HG03064 (cell line): ENCODE data around the gene PCGF3.
"Not testable (repeated sequence)": the region's sequence is repeated elsewhere in the genome, so short reads cannot be mapped to it uniquely, and the experiment has no call there.

ENCODE experiments used
- ATAC-seq: cut with Tn5 transposase; IDR thresholded peaks from one replicate; pipeline ENCODE4 v1.9.1; 2021; ENCODE audit warnings: low read depth; ENCODE audit not compliant: unreplicated experiment

Gene PCGF3

DNA sequence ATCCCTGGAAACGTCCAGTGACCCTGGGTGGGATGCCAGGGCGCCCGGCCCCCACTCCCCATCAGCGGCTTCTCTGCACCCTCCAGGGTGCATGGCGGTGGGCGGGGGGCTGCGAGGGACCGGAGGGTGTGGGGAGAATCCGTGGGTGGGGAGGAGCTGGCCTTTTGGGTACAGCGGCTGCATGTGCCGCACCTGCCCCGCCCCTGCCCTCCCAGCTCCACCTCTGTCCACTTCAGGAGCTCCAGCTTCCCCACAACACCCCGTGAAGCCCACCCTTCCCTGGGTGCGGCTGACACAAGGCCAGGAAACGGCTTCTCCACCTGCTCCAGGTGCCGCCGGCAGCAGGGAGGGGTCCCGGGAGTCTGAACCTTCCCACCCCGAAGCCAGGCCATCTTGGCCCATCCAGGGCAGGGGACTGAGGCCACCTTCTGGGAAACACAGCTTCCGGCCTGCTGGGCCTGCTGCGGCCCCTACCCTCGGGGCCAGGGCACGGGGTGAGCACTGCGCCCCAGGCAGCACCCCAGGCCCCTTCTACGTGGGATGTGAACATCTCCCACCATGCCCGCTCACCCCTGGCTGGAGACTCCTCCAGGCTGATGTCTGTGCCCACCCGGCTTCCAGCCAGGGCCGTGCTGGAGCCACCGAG is 85.7 kb downstream of the PCGF3 start:
- ATAC-seq, result no peak

DNA sequence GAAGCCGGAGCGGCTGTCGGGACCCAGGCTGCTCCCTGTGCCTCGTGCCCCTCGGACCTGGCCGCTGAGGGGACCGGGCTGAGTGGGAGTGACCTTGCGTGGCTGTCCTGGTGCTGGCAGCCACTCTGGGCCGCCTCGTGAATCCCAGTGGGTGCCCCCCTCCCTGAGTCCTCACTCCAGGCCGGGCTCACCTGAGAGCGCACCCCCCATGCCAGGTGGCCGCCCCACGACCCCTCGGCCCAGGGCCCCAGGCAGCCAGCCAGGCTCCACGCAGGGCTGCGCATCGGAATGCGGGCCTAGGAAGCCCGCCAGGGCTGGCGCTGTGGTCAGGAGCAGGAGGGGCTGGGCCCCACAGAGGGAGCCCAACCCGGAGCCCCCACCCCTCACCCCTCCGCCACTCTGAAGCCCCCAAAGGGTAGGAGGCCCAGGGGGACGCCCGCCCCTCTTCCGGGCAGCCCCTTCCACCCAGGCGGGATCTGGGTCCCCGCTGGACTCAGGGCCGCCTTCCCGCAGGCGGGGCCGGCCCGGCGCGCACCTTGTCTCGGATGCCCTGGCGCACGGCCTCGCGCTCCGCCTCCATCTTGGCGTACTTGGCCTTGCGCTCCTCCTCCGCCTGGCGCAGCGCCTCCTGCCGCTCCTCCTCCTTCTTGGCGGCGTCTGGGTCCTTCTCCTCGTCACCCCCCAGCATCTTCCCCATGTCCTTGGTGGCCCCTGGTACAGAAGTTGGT is 86.4 kb downstream of the PCGF3 start:
- no peak for ATAC-seq

DNA sequence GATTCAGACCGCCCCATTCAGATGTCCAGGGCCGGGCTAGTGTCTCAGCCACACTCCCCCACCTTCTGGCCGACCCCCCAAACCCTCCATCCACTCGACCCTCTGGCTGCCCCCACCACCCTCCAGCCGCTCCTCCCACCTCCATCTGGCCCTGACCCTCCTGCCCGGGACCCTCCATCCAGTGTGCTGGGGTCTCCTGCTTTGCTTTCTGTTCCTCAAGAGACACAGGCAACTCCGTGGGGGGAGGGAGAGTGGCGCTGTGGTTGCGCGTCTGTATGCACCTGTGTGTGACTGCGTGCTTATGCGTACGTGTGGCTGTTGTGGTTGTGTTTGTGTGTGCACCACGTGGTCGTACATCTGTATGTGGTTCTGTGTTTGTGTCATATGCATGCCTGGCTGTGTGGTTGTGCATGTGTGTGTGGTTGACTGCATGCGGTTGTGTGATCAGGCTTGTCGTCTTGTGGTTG is 87.0 kb downstream of the PCGF3 start:
- no peak for ATAC-seq

DNA sequence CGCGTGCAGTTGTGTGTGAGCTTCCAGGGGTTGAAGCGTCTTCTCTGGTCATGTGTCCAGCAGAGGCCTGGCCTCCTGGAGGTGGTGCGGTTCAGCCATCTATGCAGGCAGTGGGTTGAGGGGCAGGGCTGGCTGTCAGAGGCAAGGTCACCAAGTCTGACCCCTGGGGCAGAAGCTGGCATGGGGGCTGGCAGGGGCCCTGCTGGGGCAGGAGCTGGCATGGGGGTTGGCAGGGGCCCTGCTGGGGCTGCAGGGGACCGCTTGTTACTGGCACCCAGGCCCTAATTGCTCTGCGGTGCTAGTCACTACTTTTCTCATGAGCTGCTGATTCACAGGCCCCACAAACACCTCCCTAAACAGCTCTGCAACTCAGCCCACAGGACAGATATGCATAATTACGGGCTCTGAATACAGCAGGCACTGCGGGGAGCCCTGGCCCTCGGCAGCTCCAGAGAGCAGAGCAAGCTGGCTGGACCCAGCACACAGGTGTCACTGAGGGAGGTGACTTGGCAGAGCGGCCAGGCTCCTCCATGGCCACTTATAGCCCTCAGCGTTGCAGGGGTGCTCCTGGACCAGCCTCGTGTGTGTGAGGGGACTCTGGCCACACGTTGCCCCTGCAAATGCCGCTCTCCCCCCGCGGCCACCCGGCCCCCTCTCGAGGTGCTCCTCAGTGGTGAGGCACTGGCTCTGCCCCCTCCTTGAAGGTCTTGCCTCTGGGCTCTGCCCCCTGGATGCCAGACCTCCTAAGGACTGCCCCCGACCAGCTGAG is 87.6 kb downstream of the PCGF3 start:
- no peak for ATAC-seq

- ATAC-seq, result no peak
Measured at GRCh38 chr4:793941-794621, 88.4 kb downstream of the PCGF3 start.

DNA sequence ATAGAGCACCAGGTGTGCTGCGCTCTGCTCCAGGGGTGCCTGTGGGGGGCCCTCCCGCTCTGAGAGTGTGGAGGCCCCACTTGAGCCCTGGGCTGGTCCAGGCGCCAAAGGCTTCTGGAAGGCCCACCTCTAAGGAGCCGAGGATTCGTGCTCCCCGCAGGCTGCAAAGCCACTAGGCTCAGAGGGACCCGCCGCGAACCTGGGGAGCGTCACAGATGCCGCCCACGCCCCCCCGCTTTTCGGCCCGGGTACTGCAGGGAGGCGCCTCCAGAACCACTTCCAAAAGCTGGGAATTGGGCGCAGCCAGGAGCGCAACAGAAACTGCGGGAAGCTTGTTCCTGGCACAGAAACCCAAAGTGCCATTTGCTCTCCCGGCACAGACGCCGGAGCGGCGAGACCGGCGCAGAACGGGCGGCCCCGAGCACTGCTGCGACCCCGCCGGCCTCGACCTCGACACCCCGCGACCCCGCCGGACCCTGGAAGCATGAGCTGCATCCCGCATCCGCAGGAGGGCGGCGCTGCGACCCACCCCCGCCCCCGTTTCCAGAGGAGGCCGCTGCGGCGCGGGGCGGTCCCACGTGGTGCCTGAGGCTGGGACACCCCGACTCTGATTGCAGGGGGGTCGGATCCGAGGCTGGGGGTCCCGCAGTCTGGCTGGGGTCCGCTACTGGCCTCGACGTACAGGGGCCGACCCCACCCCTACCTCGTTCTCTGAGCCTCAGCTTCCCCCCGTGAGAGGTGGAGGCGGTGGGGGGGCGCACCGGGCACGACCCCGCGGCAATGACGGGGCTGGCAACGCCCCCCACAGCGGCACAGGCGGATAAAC is 89.5 kb downstream of the PCGF3 start:
- ATAC-seq, result no peak

- ATAC-seq, result no peak
Measured at GRCh38 chr4:795726-796119, 90.1 kb downstream of the PCGF3 start.

DNA sequence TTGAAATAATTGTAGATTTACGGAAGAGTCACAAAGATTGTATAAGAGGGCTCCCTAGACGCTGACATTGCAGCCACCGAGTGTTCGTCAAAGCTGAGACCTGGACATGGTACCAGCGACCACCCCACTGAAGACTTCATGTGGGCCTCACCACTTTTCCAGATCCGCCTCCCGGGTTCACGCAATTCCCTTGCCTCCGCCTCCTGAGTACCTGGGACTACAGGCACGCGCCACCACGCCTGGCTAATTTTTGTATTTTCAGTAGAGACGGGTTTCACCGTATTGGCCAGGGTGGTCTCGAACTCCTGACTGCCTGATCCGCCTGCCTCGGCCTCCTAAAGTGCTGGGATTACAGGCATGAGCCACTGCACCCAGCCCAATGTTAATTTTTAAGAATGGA is 90.6 kb downstream of the PCGF3 start:
- ATAC-seq, result no peak

- no peak for ATAC-seq
Measured at GRCh38 chr4:797066-797465, 91.4 kb downstream of the PCGF3 start.

DNA sequence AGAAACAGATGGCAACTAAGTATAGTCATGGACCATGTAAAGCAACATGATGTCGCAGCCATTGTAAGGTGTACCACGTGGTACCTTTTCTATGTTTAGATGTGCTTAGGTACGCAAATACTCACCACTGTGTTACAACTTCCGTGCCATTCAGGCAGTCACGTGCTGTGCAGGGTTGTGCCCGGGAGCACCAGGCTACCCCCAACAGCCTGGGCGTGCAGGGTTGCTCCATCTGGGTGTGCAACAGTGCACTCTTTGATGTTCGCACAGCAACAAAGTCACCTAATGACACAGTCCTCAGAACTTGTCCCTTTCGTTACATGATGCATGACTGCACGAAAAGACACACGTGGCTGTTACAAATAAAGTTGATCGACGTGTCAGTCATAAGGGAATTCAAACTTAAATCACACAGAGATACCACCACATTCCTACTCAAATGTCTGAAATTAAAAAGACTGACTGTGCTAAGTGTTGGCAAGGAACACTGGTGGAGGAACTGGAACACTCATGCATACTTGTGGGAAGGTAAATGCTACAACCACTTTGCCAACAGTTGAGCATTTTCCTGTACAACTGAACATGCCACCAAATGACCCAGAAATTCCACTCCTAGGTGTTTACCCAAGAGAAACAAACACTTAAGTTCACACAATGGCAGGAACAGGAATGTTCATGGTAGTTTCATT is 95.9 kb downstream of the PCGF3 start:
- no peak for ATAC-seq

GRCh38 chr4:803884-804283 is 98.3 kb downstream of the PCGF3 start:
- no peak for ATAC-seq

- no peak for ATAC-seq
Measured at GRCh38 chr4:804804-805203, 99.2 kb downstream of the PCGF3 start.

DNA sequence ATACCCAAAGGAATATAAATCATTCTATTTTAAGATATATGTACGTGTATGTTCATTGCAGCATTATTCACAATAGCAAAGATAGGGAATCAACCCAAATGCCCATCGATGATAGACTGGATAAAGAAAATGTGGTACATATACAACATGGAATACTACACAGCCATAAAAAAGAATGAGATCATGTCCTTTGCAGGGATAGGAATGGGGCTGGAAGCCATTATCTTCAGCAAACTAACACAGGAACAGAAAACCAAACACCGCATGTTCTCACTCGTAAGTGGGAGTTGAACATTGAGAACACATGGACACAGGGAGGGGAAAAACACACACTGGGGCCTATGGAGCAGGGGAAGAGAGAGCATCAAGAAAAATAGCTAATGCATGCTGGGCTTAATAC is 101.3 kb downstream of the PCGF3 start:
- ATAC-seq, result not testable (repeated sequence)

DNA sequence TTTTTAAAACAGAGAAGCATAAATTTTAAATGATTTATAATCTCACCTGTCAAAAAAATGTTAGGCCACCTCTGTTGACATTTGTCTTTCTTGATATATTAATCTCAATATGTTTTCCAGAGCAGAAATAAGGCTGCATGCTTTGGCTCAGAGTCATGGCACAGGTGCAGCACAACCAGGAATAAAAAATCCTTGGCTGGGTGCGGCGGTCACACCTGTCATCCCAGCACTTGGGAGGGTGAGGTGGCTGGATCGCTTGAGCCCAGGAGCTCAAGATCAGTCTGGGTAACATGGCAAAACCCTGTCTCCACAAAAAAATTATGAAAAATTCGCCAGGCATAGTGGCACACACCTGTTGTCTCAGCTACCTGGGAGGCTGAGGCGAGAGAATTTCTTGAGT is 102.2 kb downstream of the PCGF3 start:
- ATAC-seq, result no peak

GRCh38 chr4:808860-809570 is 103.4 kb downstream of the PCGF3 start:
- no peak for ATAC-seq

- ATAC-seq, result no peak
Measured at GRCh38 chr4:813900-814299, 108.3 kb downstream of the PCGF3 start.

DNA sequence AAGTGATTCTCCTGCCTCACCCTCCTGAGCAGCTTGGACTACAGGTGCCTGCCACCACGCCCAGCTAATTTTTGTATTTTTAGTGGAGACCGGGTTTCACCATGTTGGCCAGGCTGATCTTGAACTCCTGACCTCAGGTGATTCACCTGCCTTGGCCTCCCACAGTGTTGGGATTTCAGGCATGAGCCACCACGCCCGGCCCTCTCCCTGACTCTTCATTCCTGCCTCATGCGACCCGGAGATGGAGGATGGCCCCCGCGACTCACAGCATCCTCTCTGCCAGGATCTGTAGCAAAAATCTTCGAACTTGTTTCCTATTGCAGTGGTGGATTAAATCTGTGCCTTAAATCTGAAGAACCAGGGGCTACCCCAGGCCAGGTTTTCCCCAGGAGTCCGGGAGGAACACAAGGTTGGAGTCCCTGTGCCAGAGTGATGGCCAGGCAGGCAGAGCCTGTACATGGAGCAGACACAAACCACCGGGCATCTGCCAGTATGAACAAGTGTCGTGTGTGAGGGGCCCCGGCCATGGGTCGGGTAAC is 108.7 kb downstream of the PCGF3 start:
- ATAC-seq, result no peak

DNA sequence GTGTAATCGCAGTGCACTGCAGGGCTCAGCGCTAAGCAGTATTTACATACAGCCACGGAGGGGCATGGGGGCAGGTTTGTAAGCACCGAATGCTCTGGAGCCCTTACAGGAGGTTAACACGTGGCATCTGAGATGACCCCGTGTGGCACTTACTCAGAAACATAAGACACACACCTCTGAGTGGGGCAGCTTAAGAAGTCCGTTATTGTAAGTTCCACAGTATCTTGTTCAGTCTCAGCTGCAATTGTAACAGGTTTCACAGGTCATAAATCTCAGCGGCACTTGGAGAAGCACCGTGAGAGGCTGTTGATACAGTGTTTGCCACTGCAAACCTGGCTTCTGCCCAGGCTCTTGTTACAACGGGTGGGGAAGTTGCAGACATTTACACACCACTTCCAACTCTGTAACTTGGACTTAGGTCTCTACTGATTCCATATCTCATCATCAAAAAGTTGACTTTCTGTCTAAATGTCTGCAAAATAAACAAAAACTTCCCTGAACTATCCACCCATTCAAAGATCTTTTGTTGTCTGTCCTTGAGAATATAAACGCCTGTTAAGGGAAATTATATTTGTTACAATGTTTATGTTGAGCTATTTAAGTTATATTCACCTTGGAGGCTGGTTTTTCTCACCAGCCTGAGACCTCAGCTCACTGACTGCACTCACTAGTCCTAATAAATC is 110.0 kb downstream of the PCGF3 start:
- ATAC-seq, result no peak
